ENCODE results near the gene SSR1. TPM values are rescaled to one million over a fixed set of nuclear protein-coding genes. Genes with fewer than 3 reads are reported as not detected.
"Not testable (repeated sequence)": the region's sequence is repeated elsewhere in the genome, so short reads cannot be mapped to it uniquely, and the experiment has no call there.

SSR1 gene
- total RNA-seq, 3 donors from 2014 or later, result 52.2 to 53.6 (median 53.4) TPM

DNA sequence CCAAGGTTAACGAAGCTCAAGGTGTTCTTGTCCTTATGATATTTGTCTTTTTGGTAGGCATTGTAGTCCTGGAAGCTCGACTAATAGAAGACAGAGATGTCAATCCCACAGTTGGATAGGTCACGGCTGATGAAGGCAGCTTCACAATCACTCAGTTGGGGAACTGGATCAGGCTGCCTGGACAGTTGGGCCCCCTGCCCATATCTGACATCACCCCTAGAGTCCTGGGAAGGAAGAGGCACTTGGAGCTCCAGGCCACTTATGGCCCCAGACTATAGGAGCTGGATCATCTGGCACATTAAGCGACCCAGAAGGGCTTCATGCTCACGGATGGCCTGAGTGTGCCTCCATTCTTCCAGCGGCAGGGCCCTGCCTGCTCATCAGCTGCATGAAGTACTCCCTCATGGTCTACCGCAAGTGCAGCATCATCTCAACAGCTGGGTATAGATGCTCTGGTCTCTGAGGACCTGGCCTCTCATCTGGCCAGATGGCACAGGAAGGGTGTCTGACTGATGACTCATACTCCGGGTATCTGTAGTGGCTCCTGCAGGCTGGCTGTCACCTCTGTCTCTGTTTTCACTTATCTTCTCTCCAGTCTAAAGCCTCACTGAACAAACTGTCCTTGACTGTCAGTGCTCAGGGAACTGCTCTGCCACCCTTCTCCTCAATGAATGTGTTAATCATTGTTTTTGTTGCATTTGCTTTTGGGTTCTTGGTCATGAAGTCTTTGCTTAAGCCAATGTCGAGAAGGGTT lies 29.2 kb upstream of the SSR1 start:
- no peak for DNase-seq (ENCODE audit: low spot score in 2 of 2)
- Histone ChIP-seq H3K36me3 (no peaks in the 10 kb centered on the region), H3K9me3 (no peaks in the 10 kb centered on the region), H3K27me3 (no peaks in the 10 kb centered on the region), H3K27ac (no peak overlapping the region), H3K4me3 (no peak overlapping the region), H3K4me1 (no peaks in the 10 kb centered on the region)
- TF ChIP-seq POLR2AphosphoS5 (IDR thresholded peaks at IDR 0.05) (no peak), POLR2A (IDR thresholded peaks at IDR 0.05) (no peak)
- TF ChIP-seq, protein P1, sequence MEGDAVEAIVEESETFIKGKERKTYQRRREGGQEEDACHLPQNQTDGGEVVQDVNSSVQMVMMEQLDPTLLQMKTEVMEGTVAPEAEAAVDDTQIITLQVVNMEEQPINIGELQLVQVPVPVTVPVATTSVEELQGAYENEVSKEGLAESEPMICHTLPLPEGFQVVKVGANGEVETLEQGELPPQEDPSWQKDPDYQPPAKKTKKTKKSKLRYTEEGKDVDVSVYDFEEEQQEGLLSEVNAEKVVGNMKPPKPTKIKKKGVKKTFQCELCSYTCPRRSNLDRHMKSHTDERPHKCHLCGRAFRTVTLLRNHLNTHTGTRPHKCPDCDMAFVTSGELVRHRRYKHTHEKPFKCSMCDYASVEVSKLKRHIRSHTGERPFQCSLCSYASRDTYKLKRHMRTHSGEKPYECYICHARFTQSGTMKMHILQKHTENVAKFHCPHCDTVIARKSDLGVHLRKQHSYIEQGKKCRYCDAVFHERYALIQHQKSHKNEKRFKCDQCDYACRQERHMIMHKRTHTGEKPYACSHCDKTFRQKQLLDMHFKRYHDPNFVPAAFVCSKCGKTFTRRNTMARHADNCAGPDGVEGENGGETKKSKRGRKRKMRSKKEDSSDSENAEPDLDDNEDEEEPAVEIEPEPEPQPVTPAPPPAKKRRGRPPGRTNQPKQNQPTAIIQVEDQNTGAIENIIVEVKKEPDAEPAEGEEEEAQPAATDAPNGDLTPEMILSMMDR (IDR thresholded peaks at IDR 0.05), result no peak
- intact Hi-C loops (cut with DNase I; ENCODE audit: low total_unique reads), result no loop called here

DNA sequence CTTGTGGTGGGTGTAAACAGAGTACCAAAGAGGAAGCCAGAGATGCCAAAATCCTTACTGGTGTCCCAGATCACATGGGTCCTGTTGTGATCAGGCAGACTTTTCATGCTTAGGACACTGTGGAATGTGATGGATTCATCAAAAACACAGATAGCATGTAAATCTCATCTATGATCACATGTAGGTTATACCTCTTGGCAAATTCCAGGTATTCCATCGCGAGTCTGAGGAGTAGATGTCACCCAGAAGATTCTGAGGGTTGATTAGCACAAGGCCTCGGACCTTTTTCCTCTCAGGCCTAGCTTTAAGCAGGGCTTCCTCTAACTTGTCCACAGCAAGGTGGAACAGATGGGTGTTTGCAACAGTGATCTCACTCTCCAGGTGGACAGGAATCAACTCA lies 28.3 kb upstream of the SSR1 start:
- H3K4me1 ChIP-seq, result no peaks in the 10 kb centered on the region
- H3K27me3 ChIP-seq, result no peaks in the 10 kb centered on the region
- no peak for DNase-seq (ENCODE audit: low spot score in 2 of 2)
- H3K9me3 ChIP-seq, result no peaks in the 10 kb centered on the region
- no peak overlapping the region for H3K27ac ChIP-seq
- H3K36me3 ChIP-seq, result no peaks in the 10 kb centered on the region
- intact Hi-C loops (cut with DNase I; ENCODE audit: low total_unique reads), result no loop called here
- TF ChIP-seq, protein P1 (IDR thresholded peaks at IDR 0.05), result no peak
- TF ChIP-seq POLR2A (IDR thresholded peaks at IDR 0.05), result no peak
- no peak for TF ChIP-seq POLR2AphosphoS5 (IDR thresholded peaks at IDR 0.05)
- no peak overlapping the region for H3K4me3 ChIP-seq

DNA sequence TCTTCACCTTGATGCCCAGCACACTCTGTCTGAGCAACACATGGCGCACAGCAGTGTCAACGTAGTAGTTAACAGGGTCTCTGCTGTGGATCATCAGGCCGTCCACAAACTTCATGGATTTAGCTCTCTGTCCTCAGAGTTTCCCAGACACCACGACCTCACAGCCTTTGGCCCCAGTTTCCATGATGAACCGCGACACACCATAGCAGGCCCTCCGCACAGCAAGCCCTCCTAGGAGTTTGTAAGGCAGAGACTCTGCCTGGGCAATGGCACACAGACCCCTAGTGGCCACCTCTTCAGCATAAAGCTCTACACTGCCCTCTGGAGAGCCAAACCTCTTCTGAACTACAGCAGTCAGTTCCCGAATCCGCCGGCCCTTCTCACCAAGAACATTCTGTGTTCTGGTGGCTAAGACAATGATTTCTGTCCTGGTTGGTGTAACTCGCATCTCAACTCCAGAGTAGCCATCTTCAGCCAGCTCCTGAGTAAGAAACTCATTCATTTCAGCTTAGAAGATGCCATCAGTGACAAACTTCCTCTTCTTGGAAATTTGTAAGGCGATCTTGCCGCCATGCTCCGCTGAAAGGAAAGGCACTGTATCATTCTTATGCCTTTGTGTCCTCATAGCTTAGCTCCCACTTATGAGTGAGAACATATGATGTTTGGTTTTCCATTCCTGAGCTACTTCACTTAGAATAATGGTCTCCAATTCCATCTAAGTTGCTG lies 26.2 kb upstream of the SSR1 start:
- intact Hi-C loops (cut with DNase I; ENCODE audit: low total_unique reads); H3K27ac ChIP-seq; DNase-seq (ENCODE audit: low spot score in 2 of 2); H3K36me3 ChIP-seq; H3K27me3 ChIP-seq; H3K4me3 ChIP-seq; H3K9me3 ChIP-seq; H3K4me1 ChIP-seq: not testable (repeated sequence)

DNA sequence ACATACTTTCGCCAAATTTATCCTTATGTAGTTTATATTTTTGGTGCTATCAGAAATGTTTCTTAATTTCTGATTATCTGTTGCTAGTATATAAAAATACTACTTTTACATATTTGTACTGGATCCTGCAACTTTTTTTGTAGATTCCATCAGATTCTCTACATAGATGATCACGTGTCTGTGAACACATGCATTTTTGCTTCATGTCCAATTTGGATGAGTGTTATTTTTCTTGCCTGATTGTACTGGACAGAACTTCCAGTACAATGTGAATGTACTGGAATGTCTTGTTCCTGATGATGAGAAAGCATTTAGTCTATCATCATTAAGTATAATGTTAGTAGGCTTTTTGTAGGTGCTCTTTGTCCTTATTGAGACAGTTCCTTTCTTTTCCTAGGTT lies 25.0 kb upstream of the SSR1 start:
- DNase-seq (ENCODE audit: low spot score in 2 of 2), result no peak
- H3K4me1 ChIP-seq, result no peaks in the 10 kb centered on the region

DNA sequence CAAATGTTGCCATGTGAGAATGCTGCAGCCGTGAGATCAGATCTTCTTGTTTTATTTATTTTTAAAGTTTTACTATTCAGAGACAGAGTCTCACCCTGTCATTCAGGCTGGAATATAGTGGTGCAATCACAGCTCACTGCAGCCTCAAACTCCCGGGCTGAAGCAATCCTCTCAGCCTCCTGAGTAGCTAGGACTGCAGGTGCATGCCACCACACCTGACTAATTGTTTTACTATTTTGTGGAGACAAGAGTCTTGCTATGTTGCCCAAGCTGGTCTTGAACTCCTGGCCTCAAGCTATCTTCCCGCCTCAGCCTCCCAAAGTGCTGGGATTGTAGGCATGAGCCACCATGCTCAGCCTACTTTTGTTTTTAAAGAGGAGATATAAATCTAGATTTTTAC lies 22.5 kb upstream of the SSR1 start:
- Histone ChIP-seq H3K27me3 (no peaks in the 10 kb centered on the region), H3K36me3 (no peaks in the 10 kb centered on the region), H3K4me1 (no peaks in the 10 kb centered on the region), H3K9me3 (no peaks in the 10 kb centered on the region), H3K27ac (no peak overlapping the region), H3K4me3 (no peak overlapping the region)
- DNase-seq (ENCODE audit: low spot score in 2 of 2), result no peak
- intact Hi-C loops (cut with DNase I; ENCODE audit: low total_unique reads), result no loop called here
- TF ChIP-seq POLR2AphosphoS5 (IDR thresholded peaks at IDR 0.05) (no peak), POLR2A (IDR thresholded peaks at IDR 0.05) (no peak)
- TF ChIP-seq, protein P1 (IDR thresholded peaks at IDR 0.05), result no peak

More for the DNA sequence above, 25.0 kb upstream of the SSR1 start:
- intact Hi-C loops (cut with DNase I; ENCODE audit: low total_unique reads), result no loop called here
- no peaks in the 10 kb centered on the region for H3K27me3 ChIP-seq
- TF ChIP-seq, protein P1 (IDR thresholded peaks at IDR 0.05), result no peak
- TF ChIP-seq POLR2A (IDR thresholded peaks at IDR 0.05), result no peak
- no peak for TF ChIP-seq POLR2AphosphoS5 (IDR thresholded peaks at IDR 0.05)
- no peaks in the 10 kb centered on the region for H3K9me3 ChIP-seq
- no peak overlapping the region for H3K4me3 ChIP-seq
- H3K36me3 ChIP-seq, result no peaks in the 10 kb centered on the region
- H3K27ac ChIP-seq, result no peak overlapping the region

Measured in breast epithelium (tissue), 4 donors.